Mucosa of descending colon (tissue), 3 donors: Measurements from ENCODE around the gene HBM. TPM values are rescaled to one million over a fixed set of nuclear protein-coding genes. Genes with fewer than 3 reads are reported as not detected.

Experiments
- ATAC-seq: fragments of 200-7000 bp; cut with Tn5 transposase; one replicate; pipeline ENCODE4 v1.9.1; 2020; ENCODE audit warnings: mild to moderate bottlenecking, moderate library complexity
- DNase-seq, 3 donors: peaks; one replicate each; pipeline ENCODE4 v3.0.0-alpha.2; 2020
- H3K36me3 ChIP-seq: fragments of 200-600 bp; one replicate; pipeline ENCODE4 v1.8.0; 2021; ENCODE audit warnings: low read depth, mild to moderate bottlenecking
- H3K4me1 ChIP-seq: fragments of 200-600 bp; one replicate; pipeline ENCODE4 v1.8.0; 2021; ENCODE audit warnings: low read depth, mild to moderate bottlenecking
- H3K4me3 ChIP-seq: fragments of 200-600 bp; one replicate; pipeline ENCODE4 v1.8.0; 2021; ENCODE audit warnings: mild to moderate bottlenecking
- H3K9me3 ChIP-seq: fragments of 200-600 bp; one replicate; pipeline ENCODE4 v1.8.0; 2021; ENCODE audit warnings: mild to moderate bottlenecking
- CTCF ChIP-seq: fragments of 200-600 bp; IDR thresholded peaks from one replicate; pipeline ENCODE4 v1.8.0; 2022; ENCODE audit warnings: antibody characterized with exemption, mild to moderate bottlenecking
- intact Hi-C, 2 donors: fragments of 100-400 bp; cut with DNase I in 1 of 2; cut with micrococcal nuclease in 1 of 2; formaldehyde crosslinking; loops; one replicate each; pipeline versions ENCODE4 v1.11.0 to v1.11.1; 2022; cut with DNase I, micrococcal nuclease
- long read RNA-seq, 2 donors: library from polyadenylated mRNA; unstranded; transcript quantifications; one replicate each; pipeline ENCODE4 v2.0.0, GENCODE V29; 2019 to 2021
- total RNA-seq, 3 donors: library from RNA; stranded (reverse); fragmentation: NEBNext Ultra II Directional in 2 of 3; extraction: Animal tissue kit (Norgen Biotek cat#: 25700) in 2 of 3; gene quantifications; one replicate each; pipeline versions ENCODE4 v1.2.1 to v1.2.4, GENCODE V29; 2021 to 2023
- donor health status: DM: no; HTN: no; CAD: no; lungs with moderate emphysema.
- donor health status: DM: no; HTN: no; CAD: no.
- donor health status: DM: no; HTN: yes; CAD: no.

The HBM gene
- not detected for total RNA-seq
- long read RNA-seq, donor 1 = 0 reads
- long read RNA-seq, donor 2 = 0 reads

- peaks cover 7% of the 10 kb centered on the region for H3K4me1 ChIP-seq
- H3K4me3 ChIP-seq = no peak within 1 kb of the TSS
- peak in 1 of 3 donors; percentile 8 for DNase-seq
- no peak for ATAC-seq
- H3K36me3 ChIP-seq = no peaks in the 10 kb centered on the region
- TF ChIP-seq CTCF = no peak
- intact Hi-C loops = no loop called here
- no peaks in the 10 kb centered on the region for H3K9me3 ChIP-seq
Observed at GRCh38 chr16:165539-166374, at the start of gene HBM. TSS of gene HBM (plus strand) at chr16:165978. CDS start at chr16:165998, 20 bp downstream.

- no peak for DNase-seq
- Histone ChIP-seq H3K9me3 (no peaks in the 10 kb centered on the region), H3K36me3 (no peaks in the 10 kb centered on the region), H3K4me3 (no peak overlapping the region), H3K4me1 (no peaks in the 10 kb centered on the region)
- intact Hi-C loops = no loop called here
- ATAC-seq = no peak
- no peak for TF ChIP-seq CTCF
Observed at GRCh38 chr16:116015-116414, 49.8 kb upstream of the HBM start.

GRCh38 chr16:117379-118365 is 48.1 kb upstream of the HBM start:
- no peaks in the 10 kb centered on the region for H3K4me1 ChIP-seq
- DNase-seq (peak; percentile 82 to 86 (median 83)), ATAC-seq (peak; percentile 93)
- peak; percentile 54 for TF ChIP-seq CTCF
- no peaks in the 10 kb centered on the region for H3K36me3 ChIP-seq
- H3K9me3 ChIP-seq = no peaks in the 10 kb centered on the region
- intact Hi-C loops = no loop called here
- H3K4me3 ChIP-seq = no peak overlapping the region

GRCh38 chr16:118857-119256 is 46.9 kb upstream of the HBM start:
- Histone ChIP-seq H3K9me3 (no peaks in the 10 kb centered on the region), H3K36me3 (no peaks in the 10 kb centered on the region), H3K4me1 (no peaks in the 10 kb centered on the region), H3K4me3 (no peak overlapping the region)
- peak in 1 of 3 donors; percentile 34 for DNase-seq
- intact Hi-C loops = no loop called here
- peak; percentile 6 for ATAC-seq
- TF ChIP-seq CTCF = no peak

- intact Hi-C loops = no loop called here
- Histone ChIP-seq H3K9me3 (no peaks in the 10 kb centered on the region), H3K4me1 (no peaks in the 10 kb centered on the region), H3K4me3 (no peak overlapping the region), H3K36me3 (no peaks in the 10 kb centered on the region)
- ATAC-seq = no peak
- no peak for DNase-seq
- no peak for TF ChIP-seq CTCF
Observed at GRCh38 chr16:119295-119694, 46.5 kb upstream of the HBM start.
